GM23338 (cell line): ENCODE results near the gene PIP4K2B.
"Not testable (repeated sequence)": the region's sequence is repeated elsewhere in the genome, so short reads cannot be mapped to it uniquely, and the experiment has no call there.

Source experiments
- EZH2 ChIP-seq: fragments of 200-600 bp; sonication (generic); IDR thresholded peaks from one replicate; pipeline ENCODE4 v1.8.0; 2017; ENCODE audit warnings: antibody characterized with exemption, mild to moderate bottlenecking, low read depth; ENCODE audit not compliant: unreplicated experiment
- POLR2AphosphoS5 ChIP-seq: IDR thresholded peaks from 2 replicates; pipeline ENCODE4 v1.6.1; 2016; ENCODE audit warnings: antibody characterized with exemption, low read depth
- STAT1 ChIP-seq: IDR thresholded peaks from one replicate; pipeline ENCODE4 v1.6.1; 2016; ENCODE audit warnings: antibody characterized with exemption; ENCODE audit not compliant: unreplicated experiment
- TF ChIP-seq, protein P1 (sequence below), 2 experiments: fragments of 200-600 bp in 1 of 2; sonication (generic) in 1 of 2; conservative IDR thresholded peaks; 2 replicates each; pipeline versions ENCODE4 v1.5.1 to v1.6.1; 2016 to 2017; ENCODE audit warnings: antibody characterized with exemption in 2 of 2, low read depth in 2 of 2, mild to moderate bottlenecking in 2 of 2, moderate library complexity in 1 of 2
- TF ChIP-seq, protein P2 (sequence below): IDR thresholded peaks from one replicate; pipeline ENCODE4 v1.6.1; 2018; ENCODE audit warnings: antibody characterized with exemption; ENCODE audit not compliant: unreplicated experiment

DNA sequence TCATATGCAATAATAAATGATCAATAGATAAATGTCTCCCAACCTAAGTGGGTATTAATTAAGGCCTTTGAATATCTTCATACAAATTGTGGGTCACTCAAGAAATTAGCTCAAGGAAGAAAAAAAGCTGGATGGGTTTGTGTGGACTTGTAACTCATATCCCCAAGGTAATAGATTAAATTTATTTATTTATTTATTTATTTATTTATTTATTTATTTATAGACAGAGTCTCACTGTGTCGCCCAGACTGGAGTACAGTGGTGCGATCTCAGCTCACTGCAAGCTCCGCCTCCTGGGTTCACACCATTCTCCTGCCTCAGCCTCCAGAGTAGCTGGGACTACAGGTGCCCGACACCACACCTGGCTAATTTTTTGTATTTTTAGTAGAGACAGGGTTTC lies 11.4 kb downstream of the PIP4K2B start:
- TF ChIP-seq STAT1, EZH2, POLR2AphosphoS5: not testable (repeated sequence)
- TF ChIP-seq, protein P1, sequence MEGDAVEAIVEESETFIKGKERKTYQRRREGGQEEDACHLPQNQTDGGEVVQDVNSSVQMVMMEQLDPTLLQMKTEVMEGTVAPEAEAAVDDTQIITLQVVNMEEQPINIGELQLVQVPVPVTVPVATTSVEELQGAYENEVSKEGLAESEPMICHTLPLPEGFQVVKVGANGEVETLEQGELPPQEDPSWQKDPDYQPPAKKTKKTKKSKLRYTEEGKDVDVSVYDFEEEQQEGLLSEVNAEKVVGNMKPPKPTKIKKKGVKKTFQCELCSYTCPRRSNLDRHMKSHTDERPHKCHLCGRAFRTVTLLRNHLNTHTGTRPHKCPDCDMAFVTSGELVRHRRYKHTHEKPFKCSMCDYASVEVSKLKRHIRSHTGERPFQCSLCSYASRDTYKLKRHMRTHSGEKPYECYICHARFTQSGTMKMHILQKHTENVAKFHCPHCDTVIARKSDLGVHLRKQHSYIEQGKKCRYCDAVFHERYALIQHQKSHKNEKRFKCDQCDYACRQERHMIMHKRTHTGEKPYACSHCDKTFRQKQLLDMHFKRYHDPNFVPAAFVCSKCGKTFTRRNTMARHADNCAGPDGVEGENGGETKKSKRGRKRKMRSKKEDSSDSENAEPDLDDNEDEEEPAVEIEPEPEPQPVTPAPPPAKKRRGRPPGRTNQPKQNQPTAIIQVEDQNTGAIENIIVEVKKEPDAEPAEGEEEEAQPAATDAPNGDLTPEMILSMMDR (conservative IDR thresholded peaks at IDR 0.05; ENCODE audit: low read depth in 2 of 2): not testable (repeated sequence)
- TF ChIP-seq, protein P2, sequence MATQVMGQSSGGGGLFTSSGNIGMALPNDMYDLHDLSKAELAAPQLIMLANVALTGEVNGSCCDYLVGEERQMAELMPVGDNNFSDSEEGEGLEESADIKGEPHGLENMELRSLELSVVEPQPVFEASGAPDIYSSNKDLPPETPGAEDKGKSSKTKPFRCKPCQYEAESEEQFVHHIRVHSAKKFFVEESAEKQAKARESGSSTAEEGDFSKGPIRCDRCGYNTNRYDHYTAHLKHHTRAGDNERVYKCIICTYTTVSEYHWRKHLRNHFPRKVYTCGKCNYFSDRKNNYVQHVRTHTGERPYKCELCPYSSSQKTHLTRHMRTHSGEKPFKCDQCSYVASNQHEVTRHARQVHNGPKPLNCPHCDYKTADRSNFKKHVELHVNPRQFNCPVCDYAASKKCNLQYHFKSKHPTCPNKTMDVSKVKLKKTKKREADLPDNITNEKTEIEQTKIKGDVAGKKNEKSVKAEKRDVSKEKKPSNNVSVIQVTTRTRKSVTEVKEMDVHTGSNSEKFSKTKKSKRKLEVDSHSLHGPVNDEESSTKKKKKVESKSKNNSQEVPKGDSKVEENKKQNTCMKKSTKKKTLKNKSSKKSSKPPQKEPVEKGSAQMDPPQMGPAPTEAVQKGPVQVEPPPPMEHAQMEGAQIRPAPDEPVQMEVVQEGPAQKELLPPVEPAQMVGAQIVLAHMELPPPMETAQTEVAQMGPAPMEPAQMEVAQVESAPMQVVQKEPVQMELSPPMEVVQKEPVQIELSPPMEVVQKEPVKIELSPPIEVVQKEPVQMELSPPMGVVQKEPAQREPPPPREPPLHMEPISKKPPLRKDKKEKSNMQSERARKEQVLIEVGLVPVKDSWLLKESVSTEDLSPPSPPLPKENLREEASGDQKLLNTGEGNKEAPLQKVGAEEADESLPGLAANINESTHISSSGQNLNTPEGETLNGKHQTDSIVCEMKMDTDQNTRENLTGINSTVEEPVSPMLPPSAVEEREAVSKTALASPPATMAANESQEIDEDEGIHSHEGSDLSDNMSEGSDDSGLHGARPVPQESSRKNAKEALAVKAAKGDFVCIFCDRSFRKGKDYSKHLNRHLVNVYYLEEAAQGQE: not testable (repeated sequence)
